ENCODE results near the gene LIM2.

The LIM2 gene

DNA sequence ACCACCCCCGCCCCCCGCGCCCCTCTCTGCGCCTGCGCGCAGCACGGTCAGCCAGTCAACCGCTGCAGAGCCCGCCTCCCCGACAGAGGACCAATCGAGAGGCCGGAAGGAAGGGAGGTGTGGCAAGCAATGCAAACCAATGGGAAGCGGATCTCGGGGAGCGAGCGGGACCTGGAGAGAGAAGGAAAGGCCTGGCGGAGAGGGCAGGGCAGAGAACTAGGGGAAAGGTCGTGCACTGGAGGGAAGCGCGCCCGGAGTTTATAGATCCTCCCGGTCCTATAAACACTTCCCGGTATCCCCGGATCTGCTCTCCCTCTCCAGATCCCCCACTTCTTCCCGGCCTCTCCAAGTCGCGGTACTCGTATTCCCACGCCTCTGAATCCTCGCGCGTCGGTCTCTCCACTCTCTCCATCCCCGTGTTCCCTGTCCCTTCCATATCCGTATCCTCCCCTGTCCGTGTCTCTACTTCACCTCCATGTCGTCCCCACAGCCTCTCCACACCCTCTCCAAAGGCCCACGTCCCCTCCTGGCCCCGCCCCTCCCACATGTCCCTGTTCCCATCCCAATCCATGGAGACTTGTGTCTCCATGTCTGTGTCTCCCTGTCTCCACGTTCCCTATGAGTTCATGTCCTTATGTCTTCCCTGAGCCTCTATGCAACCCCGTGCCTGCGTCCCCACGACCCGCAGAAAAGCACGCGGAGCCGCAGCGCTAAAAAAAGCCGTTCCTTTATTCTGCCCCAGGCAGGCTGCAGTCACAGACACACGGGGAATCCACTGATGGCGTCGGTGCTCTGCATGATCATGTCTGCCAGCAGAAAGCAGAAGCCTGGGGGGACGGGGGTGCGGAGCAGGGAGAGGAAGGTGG lies 21.2 kb downstream of the LIM2 start:
- TF ChIP-seq, protein P1, sequence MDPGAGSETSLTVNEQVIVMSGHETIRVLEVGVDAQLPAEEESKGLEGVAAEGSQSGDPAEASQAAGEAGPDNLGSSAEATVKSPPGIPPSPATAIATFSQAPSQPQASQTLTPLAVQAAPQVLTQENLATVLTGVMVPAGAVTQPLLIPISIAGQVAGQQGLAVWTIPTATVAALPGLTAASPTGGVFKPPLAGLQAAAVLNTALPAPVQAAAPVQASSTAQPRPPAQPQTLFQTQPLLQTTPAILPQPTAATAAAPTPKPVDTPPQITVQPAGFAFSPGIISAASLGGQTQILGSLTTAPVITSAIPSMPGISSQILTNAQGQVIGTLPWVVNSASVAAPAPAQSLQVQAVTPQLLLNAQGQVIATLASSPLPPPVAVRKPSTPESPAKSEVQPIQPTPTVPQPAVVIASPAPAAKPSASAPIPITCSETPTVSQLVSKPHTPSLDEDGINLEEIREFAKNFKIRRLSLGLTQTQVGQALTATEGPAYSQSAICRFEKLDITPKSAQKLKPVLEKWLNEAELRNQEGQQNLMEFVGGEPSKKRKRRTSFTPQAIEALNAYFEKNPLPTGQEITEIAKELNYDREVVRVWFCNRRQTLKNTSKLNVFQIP (CRISPR knock-in tag; IDR thresholded peaks at IDR 0.05; ENCODE audit: borderline replicate concordance, low read depth) = no peak
- 0 out of 2 replicates have a peak, but pooled peaks have one; percentile 47 for TF ChIP-seq PPARA (CRISPR knock-in tag; IDR thresholded peaks at IDR 0.05; ENCODE audit: borderline replicate concordance)
- peak; percentile 85 for ATAC-seq

GRCh38 chr19:51365965-51366388 lies 21.8 kb downstream of the LIM2 start, which contains the start of gene ETFB:
ETFB (minus strand) TSS chr19:51366388; CDS start chr19:51366326, 62 bp downstream.
- TF ChIP-seq TCF4 (CRISPR knock-in tag; IDR thresholded peaks at IDR 0.05; ENCODE audit: borderline replicate concordance) (no peak), GLIS3 (CRISPR knock-in tag; IDR thresholded peaks at IDR 0.05) (no peak), ESRRG (CRISPR knock-in tag; IDR thresholded peaks at IDR 0.05) (no peak), ZC3H10 (CRISPR knock-in tag; IDR thresholded peaks at IDR 0.05) (no peak), OSR1 (CRISPR knock-in tag; IDR thresholded peaks at IDR 0.05) (no peak), ZFP3 (CRISPR knock-in tag; IDR thresholded peaks at IDR 0.05) (no peak), CREB5 (CRISPR knock-in tag; IDR thresholded peaks at IDR 0.05; ENCODE audit: low read depth) (no peak), ISL1 (CRISPR knock-in tag; IDR thresholded peaks at IDR 0.05) (no peak), SNAI2 (CRISPR knock-in tag; IDR thresholded peaks at IDR 0.05) (no peak)
- TF ChIP-seq, protein P2, sequence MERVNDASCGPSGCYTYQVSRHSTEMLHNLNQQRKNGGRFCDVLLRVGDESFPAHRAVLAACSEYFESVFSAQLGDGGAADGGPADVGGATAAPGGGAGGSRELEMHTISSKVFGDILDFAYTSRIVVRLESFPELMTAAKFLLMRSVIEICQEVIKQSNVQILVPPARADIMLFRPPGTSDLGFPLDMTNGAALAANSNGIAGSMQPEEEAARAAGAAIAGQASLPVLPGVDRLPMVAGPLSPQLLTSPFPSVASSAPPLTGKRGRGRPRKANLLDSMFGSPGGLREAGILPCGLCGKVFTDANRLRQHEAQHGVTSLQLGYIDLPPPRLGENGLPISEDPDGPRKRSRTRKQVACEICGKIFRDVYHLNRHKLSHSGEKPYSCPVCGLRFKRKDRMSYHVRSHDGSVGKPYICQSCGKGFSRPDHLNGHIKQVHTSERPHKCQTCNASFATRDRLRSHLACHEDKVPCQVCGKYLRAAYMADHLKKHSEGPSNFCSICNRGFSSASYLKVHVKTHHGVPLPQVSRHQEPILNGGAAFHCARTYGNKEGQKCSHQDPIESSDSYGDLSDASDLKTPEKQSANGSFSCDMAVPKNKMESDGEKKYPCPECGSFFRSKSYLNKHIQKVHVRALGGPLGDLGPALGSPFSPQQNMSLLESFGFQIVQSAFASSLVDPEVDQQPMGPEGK (CRISPR knock-in tag; IDR thresholded peaks at IDR 0.05; ENCODE audit: borderline replicate concordance) = no peak
- TF ChIP-seq, protein P1 (CRISPR knock-in tag; IDR thresholded peaks at IDR 0.05; ENCODE audit: borderline replicate concordance, low read depth) = no peak
- TF ChIP-seq, protein P3, sequence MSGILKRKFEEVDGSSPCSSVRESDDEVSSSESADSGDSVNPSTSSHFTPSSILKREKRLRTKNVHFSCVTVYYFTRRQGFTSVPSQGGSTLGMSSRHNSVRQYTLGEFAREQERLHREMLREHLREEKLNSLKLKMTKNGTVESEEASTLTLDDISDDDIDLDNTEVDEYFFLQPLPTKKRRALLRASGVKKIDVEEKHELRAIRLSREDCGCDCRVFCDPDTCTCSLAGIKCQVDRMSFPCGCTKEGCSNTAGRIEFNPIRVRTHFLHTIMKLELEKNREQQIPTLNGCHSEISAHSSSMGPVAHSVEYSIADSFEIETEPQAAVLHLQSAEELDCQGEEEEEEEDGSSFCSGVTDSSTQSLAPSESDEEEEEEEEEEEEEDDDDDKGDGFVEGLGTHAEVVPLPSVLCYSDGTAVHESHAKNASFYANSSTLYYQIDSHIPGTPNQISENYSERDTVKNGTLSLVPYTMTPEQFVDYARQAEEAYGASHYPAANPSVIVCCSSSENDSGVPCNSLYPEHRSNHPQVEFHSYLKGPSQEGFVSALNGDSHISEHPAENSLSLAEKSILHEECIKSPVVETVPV (CRISPR knock-in tag; IDR thresholded peaks at IDR 0.05) = no peak
- TF ChIP-seq, protein P4, sequence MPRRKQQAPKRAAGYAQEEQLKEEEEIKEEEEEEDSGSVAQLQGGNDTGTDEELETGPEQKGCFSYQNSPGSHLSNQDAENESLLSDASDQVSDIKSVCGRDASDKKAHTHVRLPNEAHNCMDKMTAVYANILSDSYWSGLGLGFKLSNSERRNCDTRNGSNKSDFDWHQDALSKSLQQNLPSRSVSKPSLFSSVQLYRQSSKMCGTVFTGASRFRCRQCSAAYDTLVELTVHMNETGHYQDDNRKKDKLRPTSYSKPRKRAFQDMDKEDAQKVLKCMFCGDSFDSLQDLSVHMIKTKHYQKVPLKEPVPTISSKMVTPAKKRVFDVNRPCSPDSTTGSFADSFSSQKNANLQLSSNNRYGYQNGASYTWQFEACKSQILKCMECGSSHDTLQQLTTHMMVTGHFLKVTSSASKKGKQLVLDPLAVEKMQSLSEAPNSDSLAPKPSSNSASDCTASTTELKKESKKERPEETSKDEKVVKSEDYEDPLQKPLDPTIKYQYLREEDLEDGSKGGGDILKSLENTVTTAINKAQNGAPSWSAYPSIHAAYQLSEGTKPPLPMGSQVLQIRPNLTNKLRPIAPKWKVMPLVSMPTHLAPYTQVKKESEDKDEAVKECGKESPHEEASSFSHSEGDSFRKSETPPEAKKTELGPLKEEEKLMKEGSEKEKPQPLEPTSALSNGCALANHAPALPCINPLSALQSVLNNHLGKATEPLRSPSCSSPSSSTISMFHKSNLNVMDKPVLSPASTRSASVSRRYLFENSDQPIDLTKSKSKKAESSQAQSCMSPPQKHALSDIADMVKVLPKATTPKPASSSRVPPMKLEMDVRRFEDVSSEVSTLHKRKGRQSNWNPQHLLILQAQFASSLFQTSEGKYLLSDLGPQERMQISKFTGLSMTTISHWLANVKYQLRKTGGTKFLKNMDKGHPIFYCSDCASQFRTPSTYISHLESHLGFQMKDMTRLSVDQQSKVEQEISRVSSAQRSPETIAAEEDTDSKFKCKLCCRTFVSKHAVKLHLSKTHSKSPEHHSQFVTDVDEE (CRISPR knock-in tag; IDR thresholded peaks at IDR 0.05) = no peak
- ATAC-seq = no peak

DNA sequence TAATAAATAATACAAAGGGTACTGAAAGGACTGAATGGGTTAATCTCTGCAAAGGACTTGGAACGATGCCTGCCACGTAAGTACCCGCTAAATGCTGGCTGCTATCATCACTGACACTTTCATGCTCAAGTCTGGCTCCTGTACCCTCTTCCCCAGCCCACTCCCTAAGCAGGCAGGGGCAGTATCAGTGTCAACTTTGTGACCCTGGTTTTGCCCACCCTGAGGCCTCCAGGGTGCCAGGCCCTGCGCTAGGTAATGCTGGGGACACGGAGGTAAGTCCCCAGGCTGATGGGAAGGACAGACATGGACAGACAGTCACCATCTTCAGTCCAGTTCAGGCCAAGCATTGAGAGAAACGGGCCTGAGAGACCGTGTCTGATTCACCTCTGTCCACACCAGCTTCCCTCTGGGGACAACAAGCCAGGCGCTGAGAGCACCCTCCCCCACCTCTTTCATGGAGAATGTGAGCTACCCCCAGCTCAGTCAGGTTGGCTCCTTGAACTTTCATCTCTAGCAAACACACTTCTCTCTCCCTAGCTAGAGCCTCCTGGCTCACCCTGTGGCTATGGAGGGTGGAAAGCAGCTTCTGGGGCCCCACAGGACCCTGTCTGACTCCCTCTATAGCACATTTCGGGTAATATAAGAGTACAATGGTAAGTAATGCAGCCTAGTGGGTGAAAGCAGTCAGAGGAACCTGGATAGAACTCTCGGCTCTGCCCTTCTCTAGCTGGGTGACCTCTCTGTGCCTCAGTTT lies 22.4 kb downstream of the LIM2 start:
- ATAC-seq = 0 out of 3 replicates have a peak, but pooled peaks have one; percentile 6
- TF ChIP-seq, protein P4 (CRISPR knock-in tag; IDR thresholded peaks at IDR 0.05) = no peak
- TF ChIP-seq, protein P3 (CRISPR knock-in tag; IDR thresholded peaks at IDR 0.05) = no peak
- no peak for TF ChIP-seq ZNF70 (CRISPR knock-in tag; IDR thresholded peaks at IDR 0.05)
- no peak for TF ChIP-seq CSDC2 (CRISPR knock-in tag; IDR thresholded peaks at IDR 0.05)
- no peak for TF ChIP-seq RARB (CRISPR knock-in tag; IDR thresholded peaks at IDR 0.05)
- no peak for TF ChIP-seq GLIS3 (CRISPR knock-in tag; IDR thresholded peaks at IDR 0.05)
- TF ChIP-seq ARNTL (CRISPR knock-in tag; IDR thresholded peaks at IDR 0.05; ENCODE audit: borderline replicate concordance, low read depth) = no peak
- no peak for TF ChIP-seq ISL1 (CRISPR knock-in tag; IDR thresholded peaks at IDR 0.05)

All from SK-N-SH treated with all-trans-retinoic acid at 6 μM for 48 hours (cell line).